Mesenchymal stem cell (in vitro differentiated cells and primary cell): Measurements from ENCODE around the gene FAH.

Experiments
- DNase-seq: peaks from one replicate; pipeline ENCODE4 v3.0.0-alpha.2; 2013
- H2AFZ ChIP-seq: one replicate; pipeline ENCODE4 v1.6.1; 2013; ENCODE audit warnings: low read depth, mild to moderate bottlenecking, control low read depth, inconsistent platforms, low read length, moderate library complexity
- H2AK5ac ChIP-seq: 2 replicates; pipeline ENCODE4 v1.6.1; 2013; ENCODE audit warnings: low read length, moderate library complexity, mild to moderate bottlenecking, inconsistent platforms; ENCODE audit not compliant: severe bottlenecking
- H2BK120ac ChIP-seq: one replicate; pipeline ENCODE4 v1.6.1; 2013; ENCODE audit warnings: low read depth, mild to moderate bottlenecking, inconsistent platforms, low read length, moderate library complexity
- H2BK12ac ChIP-seq, 2 experiments: one replicate each; pipeline ENCODE4 v1.6.1; 2013; ENCODE audit warnings: inconsistent platforms in 2 of 2, low read length in 2 of 2, mild to moderate bottlenecking in 2 of 2, moderate library complexity in 2 of 2, control low read depth in 1 of 2
- H2BK15ac ChIP-seq: one replicate; pipeline ENCODE4 v1.6.1; 2013; ENCODE audit warnings: mild to moderate bottlenecking, low read depth, inconsistent platforms; ENCODE audit not compliant: poor library complexity, severe bottlenecking
- H2BK5ac ChIP-seq: 2 replicates; pipeline ENCODE4 v1.6.1; 2013; ENCODE audit warnings: low read depth, mild to moderate bottlenecking, low read length, control low read depth, inconsistent platforms; ENCODE audit not compliant: poor library complexity, severe bottlenecking
- H3K14ac ChIP-seq, 2 experiments: one replicate each; pipeline ENCODE4 v1.6.1; 2013; ENCODE audit warnings: inconsistent platforms in 2 of 2, low read length in 2 of 2, control low read depth in 1 of 2, mild to moderate bottlenecking in 1 of 2, moderate library complexity in 1 of 2
- H3K18ac ChIP-seq, 2 experiments: one replicate each; pipeline ENCODE4 v1.6.1; 2013; ENCODE audit warnings: inconsistent platforms in 2 of 2, low read length in 2 of 2, control low read depth in 1 of 2, low read depth in 1 of 2, mild to moderate bottlenecking in 1 of 2
- H3K23ac ChIP-seq, 2 experiments: one replicate each; pipeline ENCODE4 v1.6.1; 2013; ENCODE audit warnings: inconsistent platforms in 2 of 2, low read length in 2 of 2, mild to moderate bottlenecking in 2 of 2, moderate library complexity in 2 of 2, control low read depth in 1 of 2
- H3K27ac ChIP-seq: 2 replicates; pipeline ENCODE4 v1.5.1; 2013; ENCODE audit warnings: mild to moderate bottlenecking, moderate library complexity, low read length, control low read depth, inconsistent platforms; ENCODE audit not compliant: poor library complexity, severe bottlenecking
- H3K27me3 ChIP-seq, 2 experiments: 2 replicates each; pipeline versions ENCODE4 v1.6.1 to v1.7.0; 2013; ENCODE audit warnings: low read length in 2 of 2, mild to moderate bottlenecking in 2 of 2, moderate library complexity in 2 of 2, control low read depth in 1 of 2, inconsistent platforms in 1 of 2; ENCODE audit not compliant: control insufficient read depth in 1 of 2, insufficient read depth in 1 of 2
- H3K36me3 ChIP-seq, 2 experiments: 2 replicates each; pipeline versions ENCODE4 v1.6.1 to v1.7.0; 2013; ENCODE audit warnings: low read length in 2 of 2, control low read depth in 1 of 2, inconsistent platforms in 1 of 2, low read depth in 1 of 2, mild to moderate bottlenecking in 1 of 2; ENCODE audit not compliant: insufficient read depth in 2 of 2, control insufficient read depth in 1 of 2
- H3K4ac ChIP-seq, 2 experiments: one replicate each; pipeline ENCODE4 v1.6.1; 2013; ENCODE audit warnings: inconsistent platforms in 2 of 2, low read length in 2 of 2, mild to moderate bottlenecking in 2 of 2, moderate library complexity in 2 of 2, control low read depth in 1 of 2, low read depth in 1 of 2
- H3K4me1 ChIP-seq: 2 replicates; pipeline ENCODE4 v1.6.1; 2013; ENCODE audit warnings: low read depth, low read length, control low read depth; ENCODE audit not compliant: control insufficient read depth, insufficient read depth
- H3K4me2 ChIP-seq: 2 replicates; pipeline ENCODE4 v1.6.1; 2013; ENCODE audit warnings: low read length, mild to moderate bottlenecking, inconsistent platforms; ENCODE audit not compliant: poor library complexity, severe bottlenecking
- H3K4me3 ChIP-seq, 2 experiments: 2 replicates each; pipeline versions ENCODE4 v1.5.1 to v1.7.0; 2013; ENCODE audit warnings: low read length in 2 of 2, mild to moderate bottlenecking in 2 of 2, control low read depth in 1 of 2, low read depth in 1 of 2; ENCODE audit not compliant: insufficient read depth in 1 of 2
- H3K79me1 ChIP-seq: replicated peaks from 2 replicates; pipeline ENCODE4 v1.6.1; 2013; ENCODE audit warnings: mild to moderate bottlenecking, control low read depth, low read length, inconsistent platforms; ENCODE audit not compliant: poor library complexity, severe bottlenecking
- H3K9ac ChIP-seq: 2 replicates; pipeline ENCODE4 v1.7.0; 2013; ENCODE audit warnings: mild to moderate bottlenecking, low read length, moderate library complexity
- H3K9me3 ChIP-seq: 2 replicates; pipeline ENCODE4 v1.7.0; 2013; ENCODE audit warnings: mild to moderate bottlenecking, low read length; ENCODE audit not compliant: control insufficient read depth
- H4K8ac ChIP-seq: one replicate; pipeline ENCODE4 v1.6.1; 2013; ENCODE audit warnings: inconsistent platforms, mild to moderate bottlenecking, low read length, moderate library complexity
- H4K91ac ChIP-seq: one replicate; pipeline ENCODE4 v1.6.1; 2013; ENCODE audit warnings: mild to moderate bottlenecking, low read length, inconsistent platforms
- WGBS: methylation state at CpG from one replicate; pipeline ENCODE4 v1.1.7; 2013; ENCODE audit warnings: mixed read lengths; 5-methylcytosine and 5-hydroxymethylcytosine counted together

FAH gene

DNA sequence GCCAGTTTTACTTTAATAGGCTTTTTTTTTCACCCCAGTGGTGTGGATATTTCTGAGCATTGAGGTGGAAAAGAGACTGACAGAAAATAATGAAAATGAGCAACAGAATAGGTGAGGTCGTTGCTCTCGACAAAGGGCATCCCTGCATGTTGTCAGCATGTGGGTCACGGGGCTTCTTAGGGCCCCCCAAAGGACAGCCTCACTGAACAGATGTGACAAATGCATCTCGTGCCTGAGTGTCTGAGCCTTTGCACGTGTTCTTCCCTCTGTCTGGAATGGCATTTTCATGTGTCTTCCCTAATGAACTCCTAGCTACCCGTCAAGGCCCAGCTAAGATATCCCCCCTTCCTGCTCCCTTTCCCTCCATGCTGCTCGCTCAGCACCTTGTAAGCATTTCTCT lies 31.8 kb downstream of the FAH start:
- H3K9me3 ChIP-seq = no peaks in the 10 kb centered on the region
- WGBS = 94% methylated on average over 7 of the region's 7 CpGs

GRCh38 chr15:80185152-80185551 lies 32.4 kb downstream of the FAH start:
- no peak overlapping the region for H3K9ac ChIP-seq
- no peak overlapping the region for H3K4me3 ChIP-seq
- H2BK120ac ChIP-seq = no peak overlapping the region
- H3K79me1 ChIP-seq = no peaks in the 10 kb centered on the region
- H3K36me3 ChIP-seq = peaks cover 51 to 89% of the 10 kb centered on the region in 2 experiments
- H3K18ac ChIP-seq = no peak overlapping the region
- H4K8ac ChIP-seq = no peak overlapping the region
- H2AFZ ChIP-seq = no peak overlapping the region
- H3K9me3 ChIP-seq = no peaks in the 10 kb centered on the region
- H3K23ac ChIP-seq = no peak overlapping the region
- H3K27me3 ChIP-seq = no peaks in the 10 kb centered on the region
- no peak overlapping the region for H4K91ac ChIP-seq
- no peak overlapping the region for H2AK5ac ChIP-seq
- no peak overlapping the region for H3K4me2 ChIP-seq
- no peak overlapping the region for H3K14ac ChIP-seq
- H2BK15ac ChIP-seq = no peak overlapping the region
- DNase-seq = no peak
- no peak overlapping the region for H2BK12ac ChIP-seq
- no peak overlapping the region for H3K27ac ChIP-seq
- peaks cover 1% of the 10 kb centered on the region for H3K4me1 ChIP-seq
- no peak overlapping the region for H3K4ac ChIP-seq
- H2BK5ac ChIP-seq = no peak overlapping the region
- WGBS = 95% methylated on average over 2 of the region's 2 CpGs

More for the DNA sequence above, 31.8 kb downstream of the FAH start:
- no peak overlapping the region for H2AK5ac ChIP-seq
- H3K4ac ChIP-seq = no peak overlapping the region
- no peak overlapping the region for H3K18ac ChIP-seq
- no peak overlapping the region for H3K27ac ChIP-seq
- H2BK5ac ChIP-seq = no peak overlapping the region
- no peak overlapping the region for H3K4me3 ChIP-seq
- H2BK120ac ChIP-seq = no peak overlapping the region
- DNase-seq = no peak
- no peak overlapping the region for H2BK15ac ChIP-seq
- H3K36me3 ChIP-seq = peaks cover 57 to 90% of the 10 kb centered on the region in 2 experiments
- no peak overlapping the region for H4K8ac ChIP-seq
- no peak overlapping the region for H3K14ac ChIP-seq
- no peak overlapping the region for H2AFZ ChIP-seq
- no peaks in the 10 kb centered on the region for H3K27me3 ChIP-seq
- no peak overlapping the region for H2BK12ac ChIP-seq
- peaks cover 7% of the 10 kb centered on the region for H3K4me1 ChIP-seq
- H3K9ac ChIP-seq = no peak overlapping the region
- no peak overlapping the region for H3K23ac ChIP-seq
- no peak overlapping the region for H3K4me2 ChIP-seq
- no peaks in the 10 kb centered on the region for H3K79me1 ChIP-seq
- no peak overlapping the region for H4K91ac ChIP-seq

GRCh38 chr15:80186066-80186465 lies 33.3 kb downstream of the FAH start:
- Histone ChIP-seq H2BK5ac (no peak overlapping the region), H3K9ac (no peak overlapping the region), H3K4me2 (no peak overlapping the region), H3K27ac (no peak overlapping the region), H3K14ac (no peak overlapping the region), H3K27me3 (no peaks in the 10 kb centered on the region), H3K23ac (no peak overlapping the region), H4K91ac (no peak overlapping the region), H3K9me3 (no peaks in the 10 kb centered on the region), H3K79me1 (no peaks in the 10 kb centered on the region), H2BK12ac (no peak overlapping the region), H4K8ac (no peak overlapping the region), H2AK5ac (no peak overlapping the region), H2AFZ (no peak overlapping the region), H2BK15ac (no peak overlapping the region), H3K36me3 (peaks cover 42 to 80% of the 10 kb centered on the region in 2 experiments), H3K18ac (no peak overlapping the region), H3K4ac (no peak overlapping the region), H2BK120ac (no peak overlapping the region), H3K4me1 (peaks cover 1% of the 10 kb centered on the region), H3K4me3 (no peak overlapping the region)
- 97% methylated on average over 6 of the region's 7 CpGs for WGBS
- no peak for DNase-seq

DNA sequence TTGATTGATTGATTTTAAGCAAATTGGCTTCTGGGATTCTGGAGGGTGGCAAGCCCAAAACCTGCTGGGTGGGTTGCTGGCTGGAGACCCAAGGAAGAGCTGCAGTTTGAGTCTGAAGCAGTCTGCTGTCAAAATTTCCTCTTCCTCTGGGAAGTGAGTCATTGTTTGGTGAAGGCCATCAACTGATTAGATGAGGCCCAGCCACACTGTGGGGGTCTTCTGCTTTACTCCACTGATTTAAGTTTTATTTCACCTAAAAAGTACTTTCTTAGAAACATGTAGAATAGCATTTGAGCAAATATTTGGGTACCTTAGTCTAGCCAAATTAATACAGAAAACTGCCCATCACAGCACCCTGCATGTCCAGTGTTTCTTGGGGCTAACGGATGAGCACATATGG lies 33.8 kb downstream of the FAH start:
- no peak for DNase-seq
- Histone ChIP-seq H3K9me3 (no peaks in the 10 kb centered on the region), H2BK5ac (no peak overlapping the region), H4K91ac (no peak overlapping the region), H3K79me1 (no peaks in the 10 kb centered on the region), H3K4me3 (no peak overlapping the region), H3K9ac (no peak overlapping the region), H3K36me3 (peaks cover 38 to 75% of the 10 kb centered on the region in 2 experiments), H4K8ac (no peak overlapping the region), H3K4ac (no peak overlapping the region), H3K27me3 (no peaks in the 10 kb centered on the region), H3K27ac (no peak overlapping the region), H2AK5ac (no peak overlapping the region), H3K14ac (no peak overlapping the region), H2BK12ac (no peak overlapping the region), H2BK15ac (no peak overlapping the region), H3K4me1 (peaks cover 1% of the 10 kb centered on the region), H3K23ac (no peak overlapping the region), H3K18ac (no peak overlapping the region), H2AFZ (no peak overlapping the region), H2BK120ac (no peak overlapping the region), H3K4me2 (no peak overlapping the region)
- 100% methylated on average over 1 of the region's 1 CpG for WGBS
